GM12873 (cell line): Measurements from ENCODE around the gene EXO5.

Experiments used
- TF ChIP-seq, protein P1 (sequence below): IDR thresholded peaks from 2 replicates; pipeline ENCODE4 v1.5.1; 2012; ENCODE audit warnings: low read depth, mild to moderate bottlenecking, moderate library complexity, low read length, control low read depth; ENCODE audit not compliant: insufficient read depth; ENCODE audit errors: missing control alignments

The EXO5 gene, protein sequence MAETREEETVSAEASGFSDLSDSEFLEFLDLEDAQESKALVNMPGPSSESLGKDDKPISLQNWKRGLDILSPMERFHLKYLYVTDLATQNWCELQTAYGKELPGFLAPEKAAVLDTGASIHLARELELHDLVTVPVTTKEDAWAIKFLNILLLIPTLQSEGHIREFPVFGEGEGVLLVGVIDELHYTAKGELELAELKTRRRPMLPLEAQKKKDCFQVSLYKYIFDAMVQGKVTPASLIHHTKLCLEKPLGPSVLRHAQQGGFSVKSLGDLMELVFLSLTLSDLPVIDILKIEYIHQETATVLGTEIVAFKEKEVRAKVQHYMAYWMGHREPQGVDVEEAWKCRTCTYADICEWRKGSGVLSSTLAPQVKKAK

DNA sequence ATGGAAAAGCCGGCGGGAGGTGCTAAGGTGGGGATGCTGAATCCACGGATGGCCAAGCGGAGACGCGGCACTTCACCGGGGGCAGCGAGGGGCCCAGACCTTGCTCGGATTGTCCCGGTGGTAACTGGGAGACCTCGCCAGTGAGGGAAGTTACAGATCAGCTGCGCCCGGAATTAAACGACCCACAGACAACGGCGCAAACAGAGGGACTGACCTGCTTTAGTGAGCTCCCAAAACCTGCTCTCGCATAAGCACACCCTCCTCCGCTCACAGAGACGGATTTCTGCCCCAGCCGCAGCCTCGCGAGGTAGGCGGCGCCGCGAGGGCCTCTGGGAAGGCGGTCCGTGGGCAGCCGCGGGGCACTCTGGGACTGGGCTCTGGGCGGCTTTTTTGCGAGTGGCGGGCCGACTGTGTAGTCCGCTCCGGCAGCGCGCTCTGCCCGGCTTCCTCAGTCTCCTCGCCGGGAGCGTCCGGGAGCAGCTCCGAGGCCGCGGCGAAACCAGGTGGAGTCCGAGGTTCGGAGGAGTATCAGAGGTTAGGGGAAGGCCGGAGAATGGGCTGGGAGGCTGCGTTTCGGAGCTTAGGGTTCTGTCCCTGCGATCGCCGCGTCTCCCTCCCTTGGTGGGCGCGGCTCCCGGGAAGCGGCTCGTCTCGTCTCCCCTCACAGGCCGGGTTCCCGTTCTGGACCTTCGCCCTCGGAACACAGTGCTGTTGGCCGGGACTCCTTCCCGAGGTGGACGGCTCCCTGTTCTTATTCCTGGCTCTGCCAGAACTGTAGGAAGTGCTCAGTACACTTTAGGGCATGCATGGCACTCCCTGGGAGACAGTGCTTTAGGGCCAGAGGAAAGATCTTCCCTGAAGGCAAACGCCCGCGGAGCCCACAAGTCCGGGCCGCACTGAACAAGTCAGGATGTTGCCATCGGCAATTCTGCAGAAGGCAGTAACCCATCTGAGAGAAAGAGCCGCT, at the start of gene EXO5:
Gene EXO5, plus strand, starts transcription at position 393 of the 967 bp plus-strand sequence. CDS start 5,778 bp downstream, outside the sequence.
- TF ChIP-seq, protein P1, sequence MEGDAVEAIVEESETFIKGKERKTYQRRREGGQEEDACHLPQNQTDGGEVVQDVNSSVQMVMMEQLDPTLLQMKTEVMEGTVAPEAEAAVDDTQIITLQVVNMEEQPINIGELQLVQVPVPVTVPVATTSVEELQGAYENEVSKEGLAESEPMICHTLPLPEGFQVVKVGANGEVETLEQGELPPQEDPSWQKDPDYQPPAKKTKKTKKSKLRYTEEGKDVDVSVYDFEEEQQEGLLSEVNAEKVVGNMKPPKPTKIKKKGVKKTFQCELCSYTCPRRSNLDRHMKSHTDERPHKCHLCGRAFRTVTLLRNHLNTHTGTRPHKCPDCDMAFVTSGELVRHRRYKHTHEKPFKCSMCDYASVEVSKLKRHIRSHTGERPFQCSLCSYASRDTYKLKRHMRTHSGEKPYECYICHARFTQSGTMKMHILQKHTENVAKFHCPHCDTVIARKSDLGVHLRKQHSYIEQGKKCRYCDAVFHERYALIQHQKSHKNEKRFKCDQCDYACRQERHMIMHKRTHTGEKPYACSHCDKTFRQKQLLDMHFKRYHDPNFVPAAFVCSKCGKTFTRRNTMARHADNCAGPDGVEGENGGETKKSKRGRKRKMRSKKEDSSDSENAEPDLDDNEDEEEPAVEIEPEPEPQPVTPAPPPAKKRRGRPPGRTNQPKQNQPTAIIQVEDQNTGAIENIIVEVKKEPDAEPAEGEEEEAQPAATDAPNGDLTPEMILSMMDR, result no peak

DNA sequence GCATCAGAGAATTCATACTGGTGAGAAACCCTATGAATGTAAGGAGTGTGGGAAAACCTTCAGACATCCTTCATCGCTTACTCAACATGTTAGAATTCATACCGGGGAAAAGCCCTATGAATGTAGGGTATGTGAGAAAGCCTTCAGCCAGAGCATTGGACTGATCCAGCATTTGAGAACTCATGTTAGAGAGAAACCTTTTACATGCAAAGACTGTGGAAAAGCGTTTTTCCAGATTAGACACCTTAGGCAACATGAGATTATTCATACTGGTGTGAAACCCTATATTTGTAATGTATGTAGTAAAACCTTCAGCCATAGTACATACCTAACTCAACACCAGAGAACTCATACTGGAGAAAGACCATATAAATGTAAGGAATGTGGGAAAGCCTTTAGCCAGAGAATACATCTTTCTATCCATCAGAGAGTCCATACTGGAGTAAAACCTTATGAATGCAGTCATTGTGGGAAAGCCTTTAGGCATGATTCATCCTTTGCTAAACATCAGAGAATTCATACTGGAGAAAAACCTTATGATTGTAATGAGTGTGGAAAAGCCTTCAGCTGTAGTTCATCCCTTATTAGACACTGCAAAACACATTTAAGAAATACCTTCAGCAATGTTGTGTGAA, 45.5 kb upstream of the EXO5 start:
- TF ChIP-seq, protein P1, result no peak

DNA sequence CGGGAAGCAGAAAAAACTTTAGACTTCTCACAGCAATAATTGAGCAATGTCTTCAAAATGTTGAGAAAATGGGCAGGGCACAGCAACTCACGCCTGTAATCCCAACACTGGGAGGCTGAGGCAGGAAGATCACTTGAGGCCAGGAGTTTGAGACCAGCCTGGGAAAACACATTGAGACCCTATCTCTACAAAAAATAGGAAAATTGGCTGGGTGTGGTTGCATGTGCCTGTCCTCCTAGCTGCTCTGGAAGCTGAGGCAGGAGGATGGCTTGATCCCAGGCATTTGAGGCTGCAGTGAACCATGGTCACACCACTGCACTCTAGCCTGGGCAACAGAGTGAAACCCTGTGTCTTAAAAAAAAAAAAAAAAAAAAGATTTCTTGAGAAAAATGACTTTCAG, 39.2 kb upstream of the EXO5 start:
- TF ChIP-seq, protein P1, result no peak

DNA sequence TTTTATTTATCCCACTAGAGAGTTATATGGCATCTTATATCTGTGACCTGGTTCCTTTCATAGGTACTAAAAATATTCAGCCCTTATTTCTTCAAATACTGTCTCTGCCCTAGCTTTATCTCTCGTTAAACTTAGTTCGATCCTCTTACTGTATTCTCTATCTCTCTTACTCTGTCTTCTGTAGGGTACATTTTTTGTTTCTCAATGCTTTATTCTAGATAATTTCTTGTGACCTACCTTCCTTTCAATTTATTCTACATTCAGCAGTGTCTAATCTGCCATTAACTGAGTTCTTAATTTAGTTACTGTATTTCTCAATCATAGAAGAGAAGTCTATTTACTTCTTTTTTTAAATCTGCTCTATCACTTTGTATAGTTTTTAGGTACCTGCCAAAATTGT, 33.3 kb upstream of the EXO5 start:
- TF ChIP-seq, protein P1, result no peak

DNA sequence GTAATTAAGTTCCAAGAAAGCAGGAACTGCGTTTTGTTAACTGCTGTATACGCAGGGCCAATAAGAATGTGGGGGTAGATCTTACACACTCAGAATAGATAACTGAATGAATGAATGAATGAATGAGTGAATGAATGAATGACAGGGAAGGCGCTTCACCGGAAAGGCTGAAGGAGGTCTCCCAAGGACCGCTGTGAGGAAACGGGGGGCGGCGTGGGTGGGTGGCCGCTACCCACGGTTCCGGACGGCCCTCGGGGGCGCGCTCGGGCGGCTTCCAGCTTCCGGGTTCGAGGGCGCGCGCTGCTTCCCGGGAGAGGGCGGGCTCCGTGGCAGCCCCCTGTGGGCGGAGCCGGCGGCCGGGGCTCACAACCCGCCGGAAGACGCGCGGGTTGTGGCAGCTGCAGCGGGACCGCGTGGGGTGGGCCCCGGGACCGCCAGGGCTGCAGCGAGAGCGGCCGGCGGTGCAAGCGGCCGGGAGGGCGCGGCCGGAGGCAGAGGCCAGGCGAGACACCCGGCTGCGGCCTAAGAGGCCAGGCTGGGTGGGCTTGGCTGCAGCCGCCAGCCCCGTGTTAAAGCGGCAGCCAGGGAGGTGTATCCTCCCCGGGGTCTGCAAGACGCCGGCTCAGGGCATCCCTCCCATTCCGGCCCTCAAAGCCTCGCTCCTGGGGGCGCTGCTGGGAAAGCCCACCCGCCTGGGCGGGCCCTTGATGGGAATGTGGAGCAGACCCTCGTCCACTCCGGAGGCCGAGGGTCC, 31.5 kb upstream of the EXO5 start, which contains the start of gene ZFP69:
Gene ZFP69, plus strand, starts transcription at position 367 of the 754 bp plus-strand sequence. CDS start 2,072 bp downstream, outside the sequence.
- TF ChIP-seq, protein P1, result no peak

DNA sequence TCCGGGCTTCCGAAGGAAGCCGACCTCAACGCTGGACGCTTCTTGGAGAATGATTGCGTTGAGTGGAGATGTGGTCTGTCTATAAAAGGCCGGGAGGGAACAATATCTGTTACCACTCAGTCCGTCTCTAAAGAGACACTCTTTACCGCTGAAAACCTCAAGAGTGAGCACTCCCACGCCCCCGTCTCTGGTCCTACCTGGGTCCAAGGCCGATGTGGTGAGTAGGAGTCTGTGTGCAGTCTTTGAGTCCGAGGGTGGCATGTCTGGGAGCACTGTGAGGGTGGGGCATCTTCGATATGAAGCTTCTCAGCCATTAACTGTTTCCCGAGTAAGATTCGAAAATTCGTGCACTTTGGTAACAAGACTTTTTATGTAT, 30.9 kb upstream of the EXO5 start:
- TF ChIP-seq, protein P1, result no peak
